Astrocyte (in vitro differentiated cells and primary cell): Measurements from ENCODE around the gene NT5DC3. TPM values are rescaled to one million over a fixed set of nuclear protein-coding genes. Genes with fewer than 3 reads are reported as not detected.

Source experiments
- DNase-seq: peaks from one replicate; pipeline ENCODE4 v3.0.0-alpha.2; 2010; ENCODE audit warnings: low read depth
- FAIRE-seq: peaks from 2 replicates; lab custom pipeline; 2011; peaks lifted over from hg19 to GRCh38; lab: Jason Lieb, UNC
- H2AFZ ChIP-seq: 2 replicates; pipeline ENCODE4 v1.6.0; 2012; ENCODE audit warnings: low read depth, low read length, inconsistent platforms
- H3K27ac ChIP-seq: 2 replicates; pipeline ENCODE4 v1.5.1; 2011; ENCODE audit warnings: low read depth, low read length, inconsistent platforms
- H3K27me3 ChIP-seq: 2 replicates; pipeline ENCODE4 v1.6.0; 2011; ENCODE audit warnings: low read length, inconsistent platforms; ENCODE audit not compliant: insufficient read depth
- H3K36me3 ChIP-seq: 2 replicates; pipeline ENCODE4 v1.5.1; 2011; ENCODE audit warnings: low read length, inconsistent platforms; ENCODE audit not compliant: insufficient read depth
- H3K4me1 ChIP-seq: 2 replicates; pipeline ENCODE4 v1.5.1; 2011; ENCODE audit warnings: low read length, inconsistent platforms; ENCODE audit not compliant: insufficient read depth
- H3K4me2 ChIP-seq: 2 replicates; pipeline ENCODE4 v1.6.0; 2012; ENCODE audit warnings: low read length, inconsistent platforms
- H3K4me3 ChIP-seq: 2 replicates; pipeline ENCODE4 v1.5.1; 2011; ENCODE audit warnings: low read depth, mild to moderate bottlenecking, low read length, inconsistent platforms; ENCODE audit not compliant: insufficient read depth
- H3K79me2 ChIP-seq: 2 replicates; pipeline ENCODE4 v1.6.0; 2012; ENCODE audit warnings: mild to moderate bottlenecking, low read length, inconsistent platforms; ENCODE audit not compliant: insufficient read depth
- H3K9ac ChIP-seq: 2 replicates; pipeline ENCODE4 v1.6.0; 2012; ENCODE audit warnings: mild to moderate bottlenecking, low read length, inconsistent platforms
- H3K9me3 ChIP-seq: 2 replicates; pipeline ENCODE4 v1.5.1; 2012; ENCODE audit warnings: low read depth, mild to moderate bottlenecking, low read length, inconsistent platforms; ENCODE audit not compliant: insufficient read depth
- H4K20me1 ChIP-seq: 2 replicates; pipeline ENCODE4 v1.6.0; 2012; ENCODE audit warnings: low read length, inconsistent platforms; ENCODE audit not compliant: insufficient read depth
- H3K27ac Mint-ChIP-seq: one replicate; pipeline ENCODE4 v1.8.0; 2021; ENCODE audit warnings: mild to moderate bottlenecking, mixed read lengths; ENCODE audit not compliant: unreplicated experiment
- H3K27me3 Mint-ChIP-seq: one replicate; pipeline ENCODE4 v1.8.0; 2021; ENCODE audit warnings: low read depth, mixed read lengths; ENCODE audit not compliant: unreplicated experiment
- H3K36me3 Mint-ChIP-seq: one replicate; pipeline ENCODE4 v1.8.0; 2021; ENCODE audit warnings: low read depth, mixed read lengths; ENCODE audit not compliant: unreplicated experiment
- H3K4me1 Mint-ChIP-seq: one replicate; pipeline ENCODE4 v1.8.0; 2021; ENCODE audit warnings: low read depth, mixed read lengths; ENCODE audit not compliant: unreplicated experiment
- H3K4me3 Mint-ChIP-seq: one replicate; pipeline ENCODE4 v1.8.0; 2021; ENCODE audit warnings: mild to moderate bottlenecking, moderate library complexity, mixed read lengths; ENCODE audit not compliant: unreplicated experiment
- H3K9me3 Mint-ChIP-seq: one replicate; pipeline ENCODE4 v1.8.0; 2021; ENCODE audit warnings: mild to moderate bottlenecking, mixed read lengths; ENCODE audit not compliant: unreplicated experiment
- EZH2 ChIP-seq: IDR thresholded peaks from 2 replicates; pipeline ENCODE4 v1.6.1; 2012; ENCODE audit warnings: mild to moderate bottlenecking, low read length, inconsistent platforms; ENCODE audit not compliant: insufficient read depth
- total RNA-seq: library from RNA; stranded (reverse); gene quantifications from 2 replicates; pipeline ENCODE4 v1.2.1, GENCODE V29; 2021
- TF ChIP-seq, protein P1 (sequence below): IDR thresholded peaks from 2 replicates; pipeline ENCODE4 v1.5.1; 2011; ENCODE audit warnings: low read depth, mild to moderate bottlenecking, inconsistent platforms, low read length, moderate library complexity; ENCODE audit not compliant: insufficient read depth

Gene NT5DC3
- total RNA-seq, 1 donor from 2014 or later = 13.6 TPM

GRCh38 chr12:103864710-103865109 lies 23.7 kb upstream of the NT5DC3 start:
- H3K9ac ChIP-seq = no peak overlapping the region
- H4K20me1 ChIP-seq = no peaks in the 10 kb centered on the region
- peaks cover 4% of the 10 kb centered on the region for H3K4me1 ChIP-seq
- DNase-seq (no peak), FAIRE-seq (no peak)
- H3K27me3 ChIP-seq = no peaks in the 10 kb centered on the region
- TF ChIP-seq EZH2 = no peak
- TF ChIP-seq, protein P1, sequence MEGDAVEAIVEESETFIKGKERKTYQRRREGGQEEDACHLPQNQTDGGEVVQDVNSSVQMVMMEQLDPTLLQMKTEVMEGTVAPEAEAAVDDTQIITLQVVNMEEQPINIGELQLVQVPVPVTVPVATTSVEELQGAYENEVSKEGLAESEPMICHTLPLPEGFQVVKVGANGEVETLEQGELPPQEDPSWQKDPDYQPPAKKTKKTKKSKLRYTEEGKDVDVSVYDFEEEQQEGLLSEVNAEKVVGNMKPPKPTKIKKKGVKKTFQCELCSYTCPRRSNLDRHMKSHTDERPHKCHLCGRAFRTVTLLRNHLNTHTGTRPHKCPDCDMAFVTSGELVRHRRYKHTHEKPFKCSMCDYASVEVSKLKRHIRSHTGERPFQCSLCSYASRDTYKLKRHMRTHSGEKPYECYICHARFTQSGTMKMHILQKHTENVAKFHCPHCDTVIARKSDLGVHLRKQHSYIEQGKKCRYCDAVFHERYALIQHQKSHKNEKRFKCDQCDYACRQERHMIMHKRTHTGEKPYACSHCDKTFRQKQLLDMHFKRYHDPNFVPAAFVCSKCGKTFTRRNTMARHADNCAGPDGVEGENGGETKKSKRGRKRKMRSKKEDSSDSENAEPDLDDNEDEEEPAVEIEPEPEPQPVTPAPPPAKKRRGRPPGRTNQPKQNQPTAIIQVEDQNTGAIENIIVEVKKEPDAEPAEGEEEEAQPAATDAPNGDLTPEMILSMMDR = no peak
- H3K9me3 ChIP-seq = no peaks in the 10 kb centered on the region
- no peak overlapping the region for H2AFZ ChIP-seq
- H3K27ac ChIP-seq = no peak overlapping the region
- Mint-ChIP-seq H3K4me3 (no peak overlapping the region), H3K9me3 (no peaks in the 10 kb centered on the region), H3K36me3 (no peaks in the 10 kb centered on the region), H3K27ac (no peak overlapping the region), H3K27me3 (peaks cover 2% of the 10 kb centered on the region), H3K4me1 (peaks cover 10% of the 10 kb centered on the region)
- no peak overlapping the region for H3K4me3 ChIP-seq
- no peaks in the 10 kb centered on the region for H3K79me2 ChIP-seq
- H3K4me2 ChIP-seq = no peak overlapping the region
- H3K36me3 ChIP-seq = no peaks in the 10 kb centered on the region

- no peaks in the 10 kb centered on the region for H4K20me1 ChIP-seq
- Mint-ChIP-seq H3K36me3 (no peaks in the 10 kb centered on the region), H3K27me3 (peaks cover 2% of the 10 kb centered on the region), H3K9me3 (no peaks in the 10 kb centered on the region), H3K4me1 (peaks cover 39% of the 10 kb centered on the region), H3K27ac (peak overlapping the region; percentile 99), H3K4me3 (peak overlapping the region; percentile 70)
- peak; percentile 86 for FAIRE-seq
- no peak overlapping the region for H3K4me3 ChIP-seq
- no peaks in the 10 kb centered on the region for H3K9me3 ChIP-seq
- no peaks in the 10 kb centered on the region for H3K79me2 ChIP-seq
- H3K4me1 ChIP-seq = peaks cover 28% of the 10 kb centered on the region
- H3K36me3 ChIP-seq = no peaks in the 10 kb centered on the region
- H3K4me2 ChIP-seq = peak overlapping the region; percentile 60
- DNase-seq = peak; percentile 98
- H3K9ac ChIP-seq = peak overlapping the region; percentile 61
- no peak for TF ChIP-seq EZH2
- TF ChIP-seq, protein P1 = no peak
- H3K27me3 ChIP-seq = no peaks in the 10 kb centered on the region
- peak overlapping the region; percentile 96 for H3K27ac ChIP-seq
- peak overlapping the region; percentile 82 for H2AFZ ChIP-seq
Measured at GRCh38 chr12:103858953-103859601, 18.0 kb upstream of the NT5DC3 start.

GRCh38 chr12:103858335-103858734 lies 17.3 kb upstream of the NT5DC3 start:
- peak overlapping the region; percentile 61 for H3K9ac ChIP-seq
- Mint-ChIP-seq H3K27ac (peak overlapping the region; percentile 99), H3K4me1 (peaks cover 39% of the 10 kb centered on the region), H3K27me3 (peaks cover 2% of the 10 kb centered on the region), H3K36me3 (no peaks in the 10 kb centered on the region), H3K4me3 (no peak overlapping the region), H3K9me3 (no peaks in the 10 kb centered on the region)
- peak overlapping the region; percentile 96 for H3K27ac ChIP-seq
- no peaks in the 10 kb centered on the region for H4K20me1 ChIP-seq
- no peaks in the 10 kb centered on the region for H3K27me3 ChIP-seq
- no peak for FAIRE-seq
- H3K79me2 ChIP-seq = no peaks in the 10 kb centered on the region
- peaks cover 28% of the 10 kb centered on the region for H3K4me1 ChIP-seq
- DNase-seq = no peak
- no peaks in the 10 kb centered on the region for H3K36me3 ChIP-seq
- H2AFZ ChIP-seq = no peak overlapping the region
- H3K9me3 ChIP-seq = no peaks in the 10 kb centered on the region
- no peak overlapping the region for H3K4me2 ChIP-seq
- no peak for TF ChIP-seq EZH2
- H3K4me3 ChIP-seq = no peak overlapping the region
